ENCODE data around the gene HCN4. TPM values are rescaled to one million over a fixed set of nuclear protein-coding genes. Genes with fewer than 3 reads are reported as not detected.
A peak's percentile ranks its signal among the peaks of the same experiment; 100 is the strongest.

The HCN4 gene
- total RNA-seq, 2 experiments from 2014 or later, result not detected

DNA sequence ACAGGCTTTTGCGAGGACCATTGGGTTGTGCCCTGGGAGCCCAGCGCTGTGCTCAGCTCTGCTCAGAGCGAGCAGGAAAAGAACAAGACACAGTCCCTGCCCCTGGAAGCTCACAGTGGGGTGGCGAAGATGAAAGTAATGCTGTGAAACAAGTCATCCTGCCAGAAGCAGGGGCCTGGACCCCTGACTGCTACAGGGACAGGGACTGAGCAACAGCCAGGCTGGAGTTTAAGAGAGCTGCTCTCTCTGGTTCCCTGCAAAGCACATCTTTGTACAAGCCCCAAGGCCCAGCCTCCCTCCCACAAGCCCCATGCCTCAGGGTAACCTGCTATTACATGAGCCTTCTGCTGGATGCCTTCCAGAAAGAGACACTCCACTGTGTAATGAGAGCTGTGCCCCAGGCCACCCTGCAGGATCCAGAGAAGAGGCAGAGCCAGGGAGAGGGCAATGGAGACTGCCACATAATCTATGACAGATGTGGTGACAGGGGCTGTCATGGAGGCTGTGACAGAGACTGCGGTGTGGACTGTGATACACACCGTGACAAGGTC, 7.1 kb upstream of the HCN4 start:
- Mint-ChIP-seq H3K36me3 (ENCODE audit: low read depth) (no peaks in the 10 kb centered on the region), H3K9me3 (ENCODE audit: low read depth) (peaks cover 9% of the 10 kb centered on the region), H3K4me1 (no peaks in the 10 kb centered on the region), H3K4me3 (no peak overlapping the region), H3K27ac (no peak overlapping the region), H3K27me3 (peaks cover 25% of the 10 kb centered on the region)
- no peak for ATAC-seq
- ChIA-PET CTCF (no interaction called here), POLR2A (no interaction called here)
- intact Hi-C loops (cut with DNase I, micrococcal nuclease), result no loop called here
- no peak for DNase-seq

DNA sequence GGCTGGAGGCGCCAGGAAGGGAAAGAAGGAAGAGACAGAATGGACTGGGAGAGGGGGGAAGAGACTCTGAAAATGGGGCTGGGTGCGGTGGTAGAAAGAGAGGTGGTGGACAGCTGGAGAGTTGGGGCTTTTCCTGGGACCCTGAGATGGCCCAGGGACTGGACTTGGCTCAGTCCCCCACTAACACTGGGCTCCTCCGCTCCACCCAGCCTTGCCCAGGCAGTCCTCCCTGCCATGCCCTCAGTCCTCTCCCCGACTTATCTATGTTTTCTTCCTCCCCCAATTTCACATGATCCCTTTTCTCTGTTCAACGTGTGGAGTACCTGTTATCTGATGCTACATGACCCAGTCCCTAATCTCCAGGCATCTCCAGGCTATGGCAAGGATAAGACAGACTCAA, 6.3 kb upstream of the HCN4 start:
- intact Hi-C loops (cut with DNase I, micrococcal nuclease), result no loop called here
- no peaks in the 10 kb centered on the region for H3K4me1 Mint-ChIP-seq
- CTCF ChIA-PET, result no interaction called here
- ATAC-seq (no peak), DNase-seq (no peak)
- POLR2A ChIA-PET, result no interaction called here
- H3K9me3 Mint-ChIP-seq (ENCODE audit: low read depth), result peaks cover 2% of the 10 kb centered on the region
- no peak overlapping the region for H3K27ac Mint-ChIP-seq
- peaks cover 28% of the 10 kb centered on the region for H3K27me3 Mint-ChIP-seq
- no peaks in the 10 kb centered on the region for H3K36me3 Mint-ChIP-seq (ENCODE audit: low read depth)
- no peak overlapping the region for H3K4me3 Mint-ChIP-seq

DNA sequence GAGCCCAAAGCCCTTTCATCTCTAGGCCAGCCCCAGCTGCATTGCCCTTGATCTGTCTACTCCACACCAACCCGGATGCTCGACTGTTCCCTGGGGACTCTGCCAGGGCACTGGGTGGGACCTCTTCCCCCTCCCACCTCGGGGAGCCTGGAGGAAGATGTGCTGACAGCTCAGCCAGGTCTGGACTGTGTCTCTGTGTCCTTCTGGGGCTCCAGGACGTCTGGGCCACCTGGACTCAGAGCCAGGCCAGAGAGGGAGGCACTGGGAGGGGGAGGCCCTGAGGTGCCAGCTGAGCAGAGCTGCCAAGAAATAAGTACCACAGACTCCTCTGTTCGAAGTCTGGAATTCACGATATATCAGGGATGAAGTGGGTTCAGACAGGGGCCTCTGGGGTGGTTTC, 5.8 kb upstream of the HCN4 start:
- DNase-seq, result no peak
- intact Hi-C loops (cut with DNase I, micrococcal nuclease), result no loop called here
- ChIA-PET POLR2A (no interaction called here), CTCF (no interaction called here)
- Mint-ChIP-seq H3K36me3 (ENCODE audit: low read depth) (no peaks in the 10 kb centered on the region), H3K9me3 (ENCODE audit: low read depth) (peaks cover 2% of the 10 kb centered on the region), H3K4me3 (no peak overlapping the region), H3K27ac (no peak overlapping the region), H3K27me3 (peaks cover 31% of the 10 kb centered on the region), H3K4me1 (no peaks in the 10 kb centered on the region)
- no peak for ATAC-seq

DNA sequence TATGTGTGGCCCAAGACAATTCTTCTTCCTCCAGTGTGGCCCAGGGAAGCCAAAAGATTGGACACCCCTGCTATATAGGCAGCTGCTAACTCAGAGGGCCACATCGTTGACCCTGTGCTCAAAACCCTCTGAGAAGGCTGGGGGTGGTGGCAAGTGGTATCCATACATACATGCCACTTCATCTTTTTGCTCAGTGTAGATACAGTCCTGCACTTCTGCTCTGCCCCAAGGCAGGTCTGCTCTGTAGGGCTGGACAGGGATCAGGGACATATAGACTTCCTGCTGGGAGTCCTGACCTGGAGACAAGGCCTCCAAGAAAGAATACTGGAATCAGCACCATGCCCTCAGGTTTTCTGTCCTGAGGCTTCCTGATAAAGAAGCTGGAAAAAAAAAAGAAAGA, 4.5 kb upstream of the HCN4 start:
- no peak for ATAC-seq
- Mint-ChIP-seq H3K27ac (no peak overlapping the region), H3K27me3 (peaks cover 34% of the 10 kb centered on the region), H3K4me3 (no peak overlapping the region), H3K36me3 (ENCODE audit: low read depth) (no peaks in the 10 kb centered on the region), H3K4me1 (no peaks in the 10 kb centered on the region), H3K9me3 (ENCODE audit: low read depth) (peaks cover 2% of the 10 kb centered on the region)
- no peak for DNase-seq
- POLR2A ChIA-PET, result no interaction called here
- intact Hi-C loops (cut with DNase I, micrococcal nuclease), result no loop called here
- CTCF ChIA-PET, result no interaction called here

- peaks cover 37% of the 10 kb centered on the region for H3K27me3 Mint-ChIP-seq
- ATAC-seq (no peak), DNase-seq (no peak)
- H3K9me3 Mint-ChIP-seq (ENCODE audit: low read depth), result peaks cover under 1% of the 10 kb centered on the region
- no peaks in the 10 kb centered on the region for H3K36me3 Mint-ChIP-seq (ENCODE audit: low read depth)
- H3K4me1 Mint-ChIP-seq, result no peaks in the 10 kb centered on the region
- ChIA-PET POLR2A (no interaction called here), CTCF (no interaction called here)
- intact Hi-C loops (cut with DNase I, micrococcal nuclease), result no loop called here
- H3K27ac Mint-ChIP-seq, result no peak overlapping the region
- H3K4me3 Mint-ChIP-seq, result no peak overlapping the region
These were observed 3.1 kb upstream of the HCN4 start for GRCh38 chr15:73371812-73372211.

GRCh38 chr15:73370151-73370550, 1.4 kb upstream of the HCN4 start:
- Mint-ChIP-seq H3K9me3 (ENCODE audit: low read depth) (no peaks in the 10 kb centered on the region), H3K36me3 (ENCODE audit: low read depth) (no peaks in the 10 kb centered on the region), H3K27ac (no peak overlapping the region), H3K4me1 (no peaks in the 10 kb centered on the region), H3K4me3 (no peak overlapping the region), H3K27me3 (peaks cover 47% of the 10 kb centered on the region)
- DNase-seq (no peak), ATAC-seq (no peak)
- ChIA-PET CTCF (interaction anchor here (0.7 kb wide), 1 partner anchor 20 kb away, joined by 3 read pairs; no protein-coding TSS in a partner anchor), POLR2A (no interaction called here)
- intact Hi-C loops (cut with DNase I, micrococcal nuclease), result no loop called here

DNA sequence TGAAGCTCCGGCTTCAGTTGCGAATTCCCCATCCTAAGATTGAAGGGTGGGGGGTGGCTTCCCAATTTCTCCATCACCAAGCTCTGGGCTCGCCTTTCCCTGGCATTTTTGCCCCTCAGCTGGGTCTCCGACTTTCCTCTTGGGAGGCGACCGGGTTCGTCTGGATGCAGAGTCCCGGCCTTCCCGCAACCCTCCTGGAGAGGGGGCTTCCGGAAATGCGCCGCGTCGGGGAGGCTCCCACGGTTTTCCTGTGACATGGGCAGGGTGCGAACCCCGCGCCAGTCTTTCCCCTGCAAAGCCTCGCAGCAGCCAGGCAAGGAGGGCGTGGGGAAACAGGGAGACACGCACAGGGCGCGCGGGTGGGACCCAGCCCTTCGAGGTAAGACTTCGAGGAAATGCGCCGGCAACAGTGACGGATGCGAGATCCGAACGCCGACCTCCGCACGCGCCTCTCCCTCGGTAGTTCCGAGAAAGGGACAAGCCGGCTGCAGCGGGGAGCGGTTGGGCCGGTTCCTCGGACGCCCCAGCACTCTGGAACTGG, 466 bp upstream of the HCN4 start:
- ATAC-seq, result no peak

GRCh38 chr15:73367624-73368300, 996 bp downstream of the HCN4 start:
- Mint-ChIP-seq H3K36me3 (ENCODE audit: low read depth) (no peaks in the 10 kb centered on the region), H3K4me3 (no peak overlapping the region), H3K9me3 (ENCODE audit: low read depth) (no peaks in the 10 kb centered on the region), H3K27ac (no peak overlapping the region), H3K27me3 (peaks cover 45% of the 10 kb centered on the region), H3K4me1 (no peaks in the 10 kb centered on the region)
- DNase-seq (no peak), ATAC-seq (no peak)
- ChIA-PET POLR2A (no interaction called here), CTCF (no interaction called here)
- intact Hi-C loops (cut with DNase I, micrococcal nuclease), result no loop called here

More for the DNA sequence above, 466 bp upstream of the HCN4 start:
- H3K27me3 Mint-ChIP-seq, result peaks cover 48% of the 10 kb centered on the region
- no peaks in the 10 kb centered on the region for H3K9me3 Mint-ChIP-seq (ENCODE audit: low read depth)
- ChIA-PET CTCF (interaction anchor here (0.6 to 0.7 kb wide), 2 partner anchors 19 to 930 kb away, joined by 3 read pairs; no protein-coding TSS in a partner anchor), POLR2A (no interaction called here)
- no peak overlapping the region for H3K4me3 Mint-ChIP-seq
- H3K27ac Mint-ChIP-seq, result no peak overlapping the region
- no peaks in the 10 kb centered on the region for H3K36me3 Mint-ChIP-seq (ENCODE audit: low read depth)
- peak; percentile 19 for DNase-seq
- intact Hi-C loops (cut with DNase I, micrococcal nuclease), result no loop called here
- no peaks in the 10 kb centered on the region for H3K4me1 Mint-ChIP-seq

GRCh38 chr15:73366766-73367623, 1.8 kb downstream of the HCN4 start:
- H3K9me3 Mint-ChIP-seq (ENCODE audit: low read depth), result no peaks in the 10 kb centered on the region
- intact Hi-C loops (cut with DNase I, micrococcal nuclease), result no loop called here
- H3K4me1 Mint-ChIP-seq, result no peaks in the 10 kb centered on the region
- H3K4me3 Mint-ChIP-seq, result no peak overlapping the region
- H3K36me3 Mint-ChIP-seq (ENCODE audit: low read depth), result no peaks in the 10 kb centered on the region
- POLR2A ChIA-PET, result no interaction called here
- CTCF ChIA-PET, result no interaction called here
- no peak overlapping the region for H3K27ac Mint-ChIP-seq
- peaks cover 47% of the 10 kb centered on the region for H3K27me3 Mint-ChIP-seq
- DNase-seq (no peak), ATAC-seq (no peak)

GRCh38 chr15:73364070-73364469, 4.7 kb downstream of the HCN4 start:
- ChIA-PET CTCF (no interaction called here), POLR2A (no interaction called here)
- no peak overlapping the region for H3K27ac Mint-ChIP-seq
- H3K9me3 Mint-ChIP-seq (ENCODE audit: low read depth), result no peaks in the 10 kb centered on the region
- H3K4me3 Mint-ChIP-seq, result no peak overlapping the region
- no peak for ATAC-seq
- no peaks in the 10 kb centered on the region for H3K4me1 Mint-ChIP-seq
- H3K36me3 Mint-ChIP-seq (ENCODE audit: low read depth), result no peaks in the 10 kb centered on the region
- intact Hi-C loops (cut with DNase I, micrococcal nuclease), result no loop called here
- no peak for DNase-seq
- peaks cover 23% of the 10 kb centered on the region for H3K27me3 Mint-ChIP-seq

GRCh38 chr15:73362900-73363299, 5.9 kb downstream of the HCN4 start:
- no peaks in the 10 kb centered on the region for H3K9me3 Mint-ChIP-seq (ENCODE audit: low read depth)
- DNase-seq, result no peak
- POLR2A ChIA-PET, result no interaction called here

DNA sequence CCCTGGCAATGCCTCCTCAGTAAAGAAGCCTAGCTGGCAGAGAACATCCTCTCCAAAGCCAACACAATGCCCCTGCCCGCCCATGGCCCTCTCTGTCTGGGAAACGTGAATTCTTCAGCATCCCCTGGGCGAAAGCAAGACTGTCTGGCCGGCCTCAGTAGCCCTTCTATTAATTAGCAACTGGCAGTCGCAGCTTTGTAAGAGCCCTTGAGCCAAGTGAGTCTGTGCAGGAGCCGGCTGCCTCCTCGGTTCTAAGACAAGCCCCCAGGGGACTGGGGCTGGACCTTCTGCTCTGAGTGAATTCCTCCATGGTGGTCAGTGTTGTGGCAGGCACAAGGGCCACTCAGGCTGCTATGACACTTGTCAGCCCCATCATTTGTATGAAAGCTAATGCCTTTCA, 7.4 kb downstream of the HCN4 start:
- no peak for ATAC-seq

More at GRCh38 chr15:73362900-73363299, 5.9 kb downstream of the HCN4 start:
- Mint-ChIP-seq H3K27ac (no peak overlapping the region), H3K4me1 (no peaks in the 10 kb centered on the region), H3K36me3 (ENCODE audit: low read depth) (no peaks in the 10 kb centered on the region), H3K4me3 (no peak overlapping the region), H3K27me3 (peaks cover 23% of the 10 kb centered on the region)
- intact Hi-C loops (cut with DNase I, micrococcal nuclease), result no loop called here
- CTCF ChIA-PET, result no interaction called here
- no peak for ATAC-seq

More for the DNA sequence above, 7.4 kb downstream of the HCN4 start:
- ChIA-PET CTCF (interaction anchor here (0.7 kb wide), 1 partner anchor 339 kb away, joined by 3 read pairs; no protein-coding TSS in a partner anchor), POLR2A (no interaction called here)
- Mint-ChIP-seq H3K4me3 (no peak overlapping the region), H3K4me1 (no peaks in the 10 kb centered on the region), H3K36me3 (ENCODE audit: low read depth) (no peaks in the 10 kb centered on the region), H3K9me3 (ENCODE audit: low read depth) (no peaks in the 10 kb centered on the region), H3K27ac (no peak overlapping the region), H3K27me3 (peaks cover 16% of the 10 kb centered on the region)
- DNase-seq, result no peak
- intact Hi-C loops (cut with DNase I, micrococcal nuclease), result no loop called here

Measured in activated CD4-positive, alpha-beta T cell treated with anti-CD3 and anti-CD28 coated beads for 36 hours (primary cell).